ENCODE measurements around the gene EDNRB.
"Not testable (repeated sequence)": the region's sequence is repeated elsewhere in the genome, so short reads cannot be mapped to it uniquely, and the experiment has no call there.

EDNRB gene

GRCh38 chr13:77918391-77919245, at the start of gene EDNRB:
Gene EDNRB, minus strand, starts transcription at chr13:77918831. Its CDS starts 258 bp downstream, at chr13:77918573.
- peak; percentile 33 for DNase-seq

- DNase-seq: no peak
Observed at GRCh38 chr13:77966671-77967070, 48.0 kb upstream of the EDNRB start.

- DNase-seq: no peak
Observed at GRCh38 chr13:77952737-77953136, 34.1 kb upstream of the EDNRB start.

GRCh38 chr13:77952276-77952675, 33.6 kb upstream of the EDNRB start:
- DNase-seq: no peak

- no peak for DNase-seq
Observed at GRCh38 chr13:77946522-77946921, 27.9 kb upstream of the EDNRB start.

- not testable (repeated sequence) for DNase-seq
Observed at GRCh38 chr13:77935063-77935462, 16.4 kb upstream of the EDNRB start.

- no peak for DNase-seq
Observed at GRCh38 chr13:77930430-77930829, 11.8 kb upstream of the EDNRB start.

- DNase-seq: no peak
Observed at GRCh38 chr13:77928909-77929308, 10.3 kb upstream of the EDNRB start.

- no peak for DNase-seq
Observed at GRCh38 chr13:77925616-77926015, 7.0 kb upstream of the EDNRB start.

GRCh38 chr13:77919921-77920294, 1.3 kb upstream of the EDNRB start:
- DNase-seq: no peak

- DNase-seq: no peak
Observed at GRCh38 chr13:77919246-77919920, 752 bp upstream of the EDNRB start.

- DNase-seq: no peak
Observed at GRCh38 chr13:77916488-77916887, 2.1 kb downstream of the EDNRB start.

- DNase-seq: no peak
Observed at GRCh38 chr13:77915686-77916085, 2.9 kb downstream of the EDNRB start.

- DNase-seq: no peak
Observed at GRCh38 chr13:77913003-77913402, 5.6 kb downstream of the EDNRB start.

GRCh38 chr13:77911751-77912150, 6.9 kb downstream of the EDNRB start:
- no peak for DNase-seq

- DNase-seq: no peak
Observed at GRCh38 chr13:77909827-77910226, 8.8 kb downstream of the EDNRB start.

- DNase-seq: no peak
Observed at GRCh38 chr13:77908531-77908930, 10.1 kb downstream of the EDNRB start.

GRCh38 chr13:77907666-77908341, 10.8 kb downstream of the EDNRB start:
- no peak for DNase-seq

- no peak for DNase-seq
Observed at GRCh38 chr13:77904031-77904430, 14.6 kb downstream of the EDNRB start.

- DNase-seq: no peak
Observed at GRCh38 chr13:77903435-77903834, 15.2 kb downstream of the EDNRB start.

GRCh38 chr13:77902319-77902963, 16.2 kb downstream of the EDNRB start:
- no peak for DNase-seq

- DNase-seq: no peak
Observed at GRCh38 chr13:77898097-77898496, 20.5 kb downstream of the EDNRB start.

- DNase-seq: no peak
Observed at GRCh38 chr13:77896977-77897376, 21.7 kb downstream of the EDNRB start.
